ENCODE results near the gene PLPP1.

- no peak for TF ChIP-seq CTCF (IDR thresholded peaks at IDR 0.05; ENCODE audit: low read length)
- no peak for TF ChIP-seq EZH2 (optimal IDR thresholded peaks at IDR 0.05; ENCODE audit: low read depth, low read length)
- no peak for TF ChIP-seq EZH2phosphoT487 (IDR thresholded peaks at IDR 0.05; ENCODE audit: low read length)
These were observed 71.2 kb downstream of the PLPP1 start for GRCh38 chr5:55463613-55464012.
